Stimulated activated CD8-positive, alpha-beta memory T cell treated with anti-CD3 and anti-CD28 coated beads, Interleukin-4, amount 100 ng/mL, for 48 hours (primary cell): Measurements from ENCODE around the gene SPATA7.
"Not testable (repeated sequence)": the region's sequence is repeated elsewhere in the genome, so short reads cannot be mapped to it uniquely, and the experiment has no call there.

ENCODE experiments used
- DNase-seq: peaks from one replicate; pipeline ENCODE4 v3.0.0-alpha.2; 2020

SPATA7 gene

GRCh38 chr14:88385212-88386101 lies at the start of gene SPATA7:
SPATA7 (plus strand) TSS chr14:88385657; CDS start chr14:88385819, 162 bp downstream.
- peak; percentile 92 for DNase-seq

- DNase-seq: no peak
These were observed 45.1 kb upstream of the SPATA7 start for GRCh38 chr14:88340357-88340756.

GRCh38 chr14:88342980-88343379 lies 42.5 kb upstream of the SPATA7 start:
- no peak for DNase-seq

GRCh38 chr14:88346048-88346639 lies 39.3 kb upstream of the SPATA7 start:
- DNase-seq: no peak

GRCh38 chr14:88348546-88348945 lies 36.9 kb upstream of the SPATA7 start:
- no peak for DNase-seq

- no peak for DNase-seq
These were observed 33.3 kb upstream of the SPATA7 start for GRCh38 chr14:88351966-88352691.

GRCh38 chr14:88352698-88353097 lies 32.8 kb upstream of the SPATA7 start:
- no peak for DNase-seq

GRCh38 chr14:88354358-88354757 lies 31.1 kb upstream of the SPATA7 start:
- no peak for DNase-seq

- DNase-seq: no peak
These were observed 26.0 kb upstream of the SPATA7 start for GRCh38 chr14:88359500-88359899.

- DNase-seq: no peak
These were observed 21.8 kb upstream of the SPATA7 start for GRCh38 chr14:88363644-88364043.

GRCh38 chr14:88364710-88365413 lies 20.6 kb upstream of the SPATA7 start:
- DNase-seq: no peak

- DNase-seq: no peak
These were observed 16.0 kb upstream of the SPATA7 start for GRCh38 chr14:88369496-88369895.

GRCh38 chr14:88379706-88380343 lies 5.6 kb upstream of the SPATA7 start:
- no peak for DNase-seq

- DNase-seq: no peak
These were observed 5.1 kb upstream of the SPATA7 start for GRCh38 chr14:88380405-88380804.

GRCh38 chr14:88381634-88382033 lies 3.8 kb upstream of the SPATA7 start:
- not testable (repeated sequence) for DNase-seq

GRCh38 chr14:88384718-88385117 lies 739 bp upstream of the SPATA7 start:
- no peak for DNase-seq

- DNase-seq: no peak
These were observed 868 bp downstream of the SPATA7 start for GRCh38 chr14:88386256-88386794.

GRCh38 chr14:88388741-88389282 lies 3.4 kb downstream of the SPATA7 start:
- no peak for DNase-seq

GRCh38 chr14:88392609-88393008 lies 7.2 kb downstream of the SPATA7 start:
- no peak for DNase-seq

- no peak for DNase-seq
These were observed 25.6 kb downstream of the SPATA7 start for GRCh38 chr14:88411039-88411438.

- DNase-seq: no peak
These were observed 32.1 kb downstream of the SPATA7 start for GRCh38 chr14:88417594-88417993.

GRCh38 chr14:88420187-88420586 lies 34.7 kb downstream of the SPATA7 start:
- DNase-seq: no peak
